Measurements from ENCODE around the gene CAPN15.
A peak's percentile ranks its signal among the peaks of the same experiment; 100 is the strongest.

The CAPN15 gene

GRCh38 chr16:557463-558297 is 30.2 kb downstream of the CAPN15 start:
- H3K27me3 ChIP-seq (ENCODE audit: control insufficient read depth, insufficient read depth, low read length, poor library complexity, severe bottlenecking), result peaks cover 48% of the 10 kb centered on the region
- no peak overlapping the region for H3K4me3 ChIP-seq (ENCODE audit: insufficient read depth, low read depth, low read length)
- 90 to 91% methylated on average over 23 of the region's 23 CpGs for WGBS, 2 experiments
- H3K36me3 ChIP-seq (ENCODE audit: control insufficient read depth, insufficient read depth, low read length), result no peaks in the 10 kb centered on the region
- H3K4me1 ChIP-seq (ENCODE audit: control insufficient read depth, insufficient read depth, low read length), result peaks cover 5% of the 10 kb centered on the region
- H3K9me3 ChIP-seq (ENCODE audit: control insufficient read depth, low read length), result no peaks in the 10 kb centered on the region
- H3K27ac ChIP-seq (ENCODE audit: insufficient read depth, low read depth, low read length, poor library complexity, severe bottlenecking), result no peak overlapping the region

GRCh38 chr16:558298-559020 is 30.9 kb downstream of the CAPN15 start:
- Histone ChIP-seq H3K36me3 (ENCODE audit: control insufficient read depth, insufficient read depth, low read length) (no peaks in the 10 kb centered on the region), H3K27me3 (ENCODE audit: control insufficient read depth, insufficient read depth, low read length, poor library complexity, severe bottlenecking) (peaks cover 50% of the 10 kb centered on the region), H3K27ac (ENCODE audit: insufficient read depth, low read depth, low read length, poor library complexity, severe bottlenecking) (no peak overlapping the region), H3K4me3 (ENCODE audit: insufficient read depth, low read depth, low read length) (no peak overlapping the region), H3K4me1 (ENCODE audit: control insufficient read depth, insufficient read depth, low read length) (peaks cover 5% of the 10 kb centered on the region), H3K9me3 (ENCODE audit: control insufficient read depth, low read length) (no peaks in the 10 kb centered on the region)
- 86% methylated on average over 22 of the region's 22 CpGs for WGBS, 2 experiments

- H3K9me3 ChIP-seq (ENCODE audit: control insufficient read depth, low read length), result no peaks in the 10 kb centered on the region
- H3K27ac ChIP-seq (ENCODE audit: insufficient read depth, low read depth, low read length, poor library complexity, severe bottlenecking), result no peak overlapping the region
- H3K4me1 ChIP-seq (ENCODE audit: control insufficient read depth, insufficient read depth, low read length), result peaks cover 5% of the 10 kb centered on the region
- 82 to 85% methylated on average over 15 of the region's 15 CpGs for WGBS, 2 experiments
- no peak overlapping the region for H3K4me3 ChIP-seq (ENCODE audit: insufficient read depth, low read depth, low read length)
- peaks cover 50% of the 10 kb centered on the region for H3K27me3 ChIP-seq (ENCODE audit: control insufficient read depth, insufficient read depth, low read length, poor library complexity, severe bottlenecking)
- H3K36me3 ChIP-seq (ENCODE audit: control insufficient read depth, insufficient read depth, low read length), result no peaks in the 10 kb centered on the region
These were observed 31.5 kb downstream of the CAPN15 start for GRCh38 chr16:559021-559380.

GRCh38 chr16:559411-560203 is 32.1 kb downstream of the CAPN15 start:
- no peak overlapping the region for H3K27ac ChIP-seq (ENCODE audit: insufficient read depth, low read depth, low read length, poor library complexity, severe bottlenecking)
- WGBS, 2 experiments, result 10% methylated on average over 62 of the region's 62 CpGs
- no peaks in the 10 kb centered on the region for H3K9me3 ChIP-seq (ENCODE audit: control insufficient read depth, low read length)
- peaks cover 5% of the 10 kb centered on the region for H3K4me1 ChIP-seq (ENCODE audit: control insufficient read depth, insufficient read depth, low read length)
- peaks cover 50% of the 10 kb centered on the region for H3K27me3 ChIP-seq (ENCODE audit: control insufficient read depth, insufficient read depth, low read length, poor library complexity, severe bottlenecking)
- H3K36me3 ChIP-seq (ENCODE audit: control insufficient read depth, insufficient read depth, low read length), result no peaks in the 10 kb centered on the region
- peak overlapping the region; percentile 16 for H3K4me3 ChIP-seq (ENCODE audit: insufficient read depth, low read depth, low read length)

- Histone ChIP-seq H3K4me1 (ENCODE audit: control insufficient read depth, insufficient read depth, low read length) (peaks cover 5% of the 10 kb centered on the region), H3K9me3 (ENCODE audit: control insufficient read depth, low read length) (no peaks in the 10 kb centered on the region), H3K36me3 (ENCODE audit: control insufficient read depth, insufficient read depth, low read length) (no peaks in the 10 kb centered on the region), H3K27ac (ENCODE audit: insufficient read depth, low read depth, low read length, poor library complexity, severe bottlenecking) (no peak within 1 kb of the TSS), H3K27me3 (ENCODE audit: control insufficient read depth, insufficient read depth, low read length, poor library complexity, severe bottlenecking) (peaks cover 50% of the 10 kb centered on the region), H3K4me3 (ENCODE audit: insufficient read depth, low read depth, low read length) (peak within 1 kb of the TSS; percentile 16)
- 1 to 2% methylated on average over 84 of the region's 84 CpGs for WGBS, 2 experiments
These were observed 32.7 kb downstream of the CAPN15 start, which contains the start of gene PRR35 for GRCh38 chr16:560204-560700. TSS of gene PRR35 (plus strand) at chr16:560394. CDS start at chr16:563295, 2,901 bp downstream.

- Histone ChIP-seq H3K4me1 (ENCODE audit: control insufficient read depth, insufficient read depth, low read length) (peaks cover 11% of the 10 kb centered on the region), H3K9me3 (ENCODE audit: control insufficient read depth, low read length) (no peaks in the 10 kb centered on the region), H3K27me3 (ENCODE audit: control insufficient read depth, insufficient read depth, low read length, poor library complexity, severe bottlenecking) (peaks cover 50% of the 10 kb centered on the region), H3K4me3 (ENCODE audit: insufficient read depth, low read depth, low read length) (no peak overlapping the region), H3K27ac (ENCODE audit: insufficient read depth, low read depth, low read length, poor library complexity, severe bottlenecking) (no peak overlapping the region), H3K36me3 (ENCODE audit: control insufficient read depth, insufficient read depth, low read length) (no peaks in the 10 kb centered on the region)
- WGBS, 2 experiments, result 38 to 40% methylated on average over 54 of the region's 54 CpGs
These were observed 33.3 kb downstream of the CAPN15 start for GRCh38 chr16:560701-561412.

- Histone ChIP-seq H3K36me3 (ENCODE audit: control insufficient read depth, insufficient read depth, low read length) (no peaks in the 10 kb centered on the region), H3K27me3 (ENCODE audit: control insufficient read depth, insufficient read depth, low read length, poor library complexity, severe bottlenecking) (peaks cover 50% of the 10 kb centered on the region), H3K27ac (ENCODE audit: insufficient read depth, low read depth, low read length, poor library complexity, severe bottlenecking) (no peak overlapping the region), H3K4me1 (ENCODE audit: control insufficient read depth, insufficient read depth, low read length) (peaks cover 16% of the 10 kb centered on the region), H3K4me3 (ENCODE audit: insufficient read depth, low read depth, low read length) (no peak overlapping the region), H3K9me3 (ENCODE audit: control insufficient read depth, low read length) (no peaks in the 10 kb centered on the region)
- WGBS, 2 experiments, result 87 to 90% methylated on average over 15 of the region's 15 CpGs
These were observed 33.9 kb downstream of the CAPN15 start for GRCh38 chr16:561413-561794.

- 89 to 91% methylated on average over 43 of the region's 43 CpGs for WGBS, 2 experiments
- Histone ChIP-seq H3K27ac (ENCODE audit: insufficient read depth, low read depth, low read length, poor library complexity, severe bottlenecking) (no peak overlapping the region), H3K9me3 (ENCODE audit: control insufficient read depth, low read length) (no peaks in the 10 kb centered on the region), H3K4me1 (ENCODE audit: control insufficient read depth, insufficient read depth, low read length) (peaks cover 23% of the 10 kb centered on the region), H3K4me3 (ENCODE audit: insufficient read depth, low read depth, low read length) (no peak overlapping the region), H3K27me3 (ENCODE audit: control insufficient read depth, insufficient read depth, low read length, poor library complexity, severe bottlenecking) (peaks cover 50% of the 10 kb centered on the region), H3K36me3 (ENCODE audit: control insufficient read depth, insufficient read depth, low read length) (no peaks in the 10 kb centered on the region)
These were observed 34.7 kb downstream of the CAPN15 start for GRCh38 chr16:561957-562938.

Data from ectodermal cell (in vitro differentiated cells).